ENCODE results near the gene TEX44. TPM values are rescaled to one million over a fixed set of nuclear protein-coding genes. Genes with fewer than 3 reads are reported as not detected.

The TEX44 gene
- total RNA-seq, 1 donor from 2014 or later, result not detected

DNA sequence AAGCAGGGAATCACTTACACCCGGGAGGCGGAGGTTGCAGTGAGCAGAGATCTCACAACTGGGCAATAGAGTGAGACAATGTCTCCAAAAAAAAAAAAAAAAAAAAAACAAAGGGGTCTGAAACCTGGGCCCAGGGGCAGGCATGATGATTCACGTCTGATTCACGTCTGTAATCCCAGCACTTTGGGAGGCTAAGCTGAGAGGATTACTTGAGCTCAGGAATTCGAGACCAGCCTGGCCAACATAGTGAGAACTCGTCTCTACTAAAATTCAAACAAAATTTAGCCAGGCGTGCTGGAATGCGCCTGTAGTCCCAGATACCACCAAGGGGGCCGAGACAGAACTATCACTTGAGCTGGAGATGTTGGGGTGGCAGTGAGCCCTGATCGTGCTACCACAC is 30.3 kb downstream of the TEX44 start:
- Mint-ChIP-seq H3K4me1 (ENCODE audit: unreplicated experiment) (peaks cover 12% of the 10 kb centered on the region), H3K36me3 (ENCODE audit: low read depth, unreplicated experiment) (no peaks in the 10 kb centered on the region), H3K9me3 (ENCODE audit: unreplicated experiment) (no peaks in the 10 kb centered on the region), H3K27ac (ENCODE audit: unreplicated experiment) (no peak overlapping the region), H3K4me3 (ENCODE audit: unreplicated experiment) (no peak overlapping the region), H3K27me3 (ENCODE audit: unreplicated experiment) (peaks cover 2% of the 10 kb centered on the region)
- TF ChIP-seq, protein P1, sequence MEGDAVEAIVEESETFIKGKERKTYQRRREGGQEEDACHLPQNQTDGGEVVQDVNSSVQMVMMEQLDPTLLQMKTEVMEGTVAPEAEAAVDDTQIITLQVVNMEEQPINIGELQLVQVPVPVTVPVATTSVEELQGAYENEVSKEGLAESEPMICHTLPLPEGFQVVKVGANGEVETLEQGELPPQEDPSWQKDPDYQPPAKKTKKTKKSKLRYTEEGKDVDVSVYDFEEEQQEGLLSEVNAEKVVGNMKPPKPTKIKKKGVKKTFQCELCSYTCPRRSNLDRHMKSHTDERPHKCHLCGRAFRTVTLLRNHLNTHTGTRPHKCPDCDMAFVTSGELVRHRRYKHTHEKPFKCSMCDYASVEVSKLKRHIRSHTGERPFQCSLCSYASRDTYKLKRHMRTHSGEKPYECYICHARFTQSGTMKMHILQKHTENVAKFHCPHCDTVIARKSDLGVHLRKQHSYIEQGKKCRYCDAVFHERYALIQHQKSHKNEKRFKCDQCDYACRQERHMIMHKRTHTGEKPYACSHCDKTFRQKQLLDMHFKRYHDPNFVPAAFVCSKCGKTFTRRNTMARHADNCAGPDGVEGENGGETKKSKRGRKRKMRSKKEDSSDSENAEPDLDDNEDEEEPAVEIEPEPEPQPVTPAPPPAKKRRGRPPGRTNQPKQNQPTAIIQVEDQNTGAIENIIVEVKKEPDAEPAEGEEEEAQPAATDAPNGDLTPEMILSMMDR (IDR thresholded peaks at IDR 0.05; ENCODE audit: unreplicated experiment), result no peak
- no peak for DNase-seq (ENCODE audit: low spot score)

DNA sequence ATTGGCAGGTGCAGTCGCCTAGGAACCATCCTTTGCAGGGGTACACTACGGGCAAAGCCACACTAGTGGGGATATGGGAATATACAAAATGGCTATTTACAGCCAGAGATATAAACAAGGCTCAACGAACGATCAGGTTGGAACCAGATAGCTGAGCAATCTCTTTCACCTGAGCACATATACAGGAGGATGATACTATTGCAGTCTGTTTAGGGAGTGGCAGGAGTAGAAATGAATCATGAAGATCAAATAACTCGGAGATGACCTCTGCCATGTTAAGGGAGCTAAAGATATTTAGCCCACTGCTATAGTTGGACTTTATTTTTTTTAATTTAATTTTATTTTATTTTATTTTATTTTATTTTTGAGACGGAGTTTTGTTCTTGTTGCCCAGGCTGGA is 33.8 kb downstream of the TEX44 start:
- TF ChIP-seq, protein P1 (IDR thresholded peaks at IDR 0.05; ENCODE audit: unreplicated experiment), result no peak
- H3K9me3 Mint-ChIP-seq (ENCODE audit: unreplicated experiment), result no peaks in the 10 kb centered on the region
- no peaks in the 10 kb centered on the region for H3K27me3 Mint-ChIP-seq (ENCODE audit: unreplicated experiment)
- H3K4me1 Mint-ChIP-seq (ENCODE audit: unreplicated experiment), result peaks cover 6% of the 10 kb centered on the region
- no peak overlapping the region for H3K27ac Mint-ChIP-seq (ENCODE audit: unreplicated experiment)
- H3K36me3 Mint-ChIP-seq (ENCODE audit: low read depth, unreplicated experiment), result no peaks in the 10 kb centered on the region
- DNase-seq (ENCODE audit: low spot score), result no peak
- H3K4me3 Mint-ChIP-seq (ENCODE audit: unreplicated experiment), result no peak overlapping the region

DNA sequence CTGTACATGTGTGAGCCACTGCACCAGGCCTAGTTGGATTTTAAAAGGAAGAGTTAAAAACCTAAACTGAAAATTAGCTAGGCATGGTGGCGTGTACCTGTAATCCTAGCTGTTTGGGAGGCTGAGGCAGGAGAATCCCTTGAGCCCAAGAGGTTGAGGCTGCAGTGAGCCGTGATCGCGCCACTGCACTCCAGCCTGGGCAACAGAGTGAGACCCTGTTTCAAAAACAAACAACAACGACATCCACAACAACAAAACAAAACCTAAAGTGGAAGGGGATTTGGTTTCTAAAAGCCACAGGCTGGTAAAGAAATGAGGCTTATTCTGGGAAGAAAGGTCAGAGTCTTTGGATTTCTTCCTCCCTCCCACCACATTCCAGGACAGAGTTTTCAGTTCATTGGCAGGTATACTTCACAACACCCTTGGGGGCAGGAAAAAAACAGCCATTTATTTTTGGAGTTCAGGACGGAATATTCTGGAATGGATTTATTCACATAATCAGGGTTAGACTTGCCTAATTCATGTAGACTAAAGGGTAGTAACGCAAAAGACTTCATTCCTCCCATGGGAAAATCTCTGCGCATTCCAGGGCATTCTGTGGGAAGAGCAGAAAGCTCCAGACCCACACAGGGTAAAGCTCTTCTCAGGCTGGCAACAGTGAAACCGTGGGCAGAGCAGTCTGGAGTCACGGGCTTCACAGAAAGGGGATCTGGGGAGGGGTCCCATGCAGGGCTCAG is 34.9 kb downstream of the TEX44 start:
- no peak for DNase-seq (ENCODE audit: low spot score)
- TF ChIP-seq, protein P1 (IDR thresholded peaks at IDR 0.05; ENCODE audit: unreplicated experiment), result no peak
- Mint-ChIP-seq H3K36me3 (ENCODE audit: low read depth, unreplicated experiment) (no peaks in the 10 kb centered on the region), H3K27me3 (ENCODE audit: unreplicated experiment) (no peaks in the 10 kb centered on the region), H3K4me3 (ENCODE audit: unreplicated experiment) (no peak overlapping the region), H3K27ac (ENCODE audit: unreplicated experiment) (no peak overlapping the region), H3K4me1 (ENCODE audit: unreplicated experiment) (peaks cover 3% of the 10 kb centered on the region), H3K9me3 (ENCODE audit: unreplicated experiment) (no peaks in the 10 kb centered on the region)

DNA sequence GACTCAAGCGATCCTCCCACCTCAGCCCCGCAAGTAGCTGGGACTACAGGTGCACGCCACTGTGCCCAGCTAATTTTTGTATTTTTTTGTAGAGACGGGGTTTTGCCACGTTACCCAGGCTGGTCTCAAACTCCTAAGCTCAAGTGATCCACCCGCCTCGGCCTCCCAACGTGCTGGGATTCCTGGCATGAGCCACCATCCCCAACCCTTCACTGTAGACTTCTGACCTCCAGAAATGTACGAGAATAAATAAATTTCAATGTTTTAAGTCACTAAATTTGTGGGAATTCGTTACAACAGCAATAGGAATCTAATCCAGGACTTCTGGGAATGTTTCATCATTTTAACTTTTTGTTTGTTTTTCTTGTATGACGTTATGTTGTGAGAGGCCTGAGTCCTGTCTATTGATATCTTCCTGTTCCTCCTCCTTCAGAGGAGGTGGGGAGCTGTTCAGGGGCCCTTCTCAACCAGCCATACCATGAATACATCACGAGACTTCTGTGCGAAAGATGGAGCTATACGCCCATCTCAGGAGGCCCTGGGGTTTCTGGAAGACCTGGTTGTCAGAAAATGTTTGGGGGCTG is 40.0 kb downstream of the TEX44 start:
- Mint-ChIP-seq H3K4me1 (ENCODE audit: unreplicated experiment) (peaks cover 6% of the 10 kb centered on the region), H3K9me3 (ENCODE audit: unreplicated experiment) (peaks cover 3% of the 10 kb centered on the region), H3K27me3 (ENCODE audit: unreplicated experiment) (no peaks in the 10 kb centered on the region), H3K36me3 (ENCODE audit: low read depth, unreplicated experiment) (peaks cover 5% of the 10 kb centered on the region), H3K4me3 (ENCODE audit: unreplicated experiment) (no peak overlapping the region), H3K27ac (ENCODE audit: unreplicated experiment) (peak overlapping the region; percentile 13)
- TF ChIP-seq, protein P1 (IDR thresholded peaks at IDR 0.05; ENCODE audit: unreplicated experiment), result no peak
- no peak for DNase-seq (ENCODE audit: low spot score)

Measured in endothelial cell (in vitro differentiated cells).